GM12891 (cell line): ENCODE data around the gene USP32.

ENCODE experiments used
- DNase-seq: peaks from one replicate; pipeline ENCODE4 v3.0.0; 2011; ENCODE audit warnings: low spot score; ENCODE audit not compliant: insufficient read length
- FAIRE-seq: peaks from 2 replicates; lab custom pipeline; 2011; peaks lifted over from hg19 to GRCh38; lab: Jason Lieb, UNC
- PAX5 ChIP-seq: IDR thresholded peaks from 2 replicates; pipeline ENCODE4 v1.6.1; 2011; ENCODE audit warnings: low read length, moderate library complexity, mild to moderate bottlenecking; ENCODE audit not compliant: insufficient read depth, severe bottlenecking
- POLR2A ChIP-seq: IDR thresholded peaks from 2 replicates; pipeline ENCODE4 v1.6.1; 2011; ENCODE audit warnings: low read depth, low read length, control low read depth
- POLR2AphosphoS5 ChIP-seq: IDR thresholded peaks from 2 replicates; pipeline ENCODE4 v1.6.1; 2011; ENCODE audit warnings: low read depth, low read length, control low read depth
- POU2F2 ChIP-seq: IDR thresholded peaks from 2 replicates; pipeline ENCODE4 v1.6.1; 2011; ENCODE audit warnings: low read depth, mild to moderate bottlenecking, control low read depth, low read length, moderate library complexity
- SPI1 ChIP-seq: IDR thresholded peaks from 2 replicates; pipeline ENCODE4 v1.6.1; 2011; ENCODE audit warnings: low read depth, low read length, control low read depth
- TAF1 ChIP-seq: IDR thresholded peaks from 2 replicates; pipeline ENCODE4 v1.6.1; 2011; ENCODE audit warnings: low read depth, low read length, control low read depth

USP32 gene

GRCh38 chr17:60303406-60304099 lies 88.4 kb downstream of the USP32 start:
- no peak for FAIRE-seq
- DNase-seq = no peak
- TF ChIP-seq POLR2A = no peak
- no peak for TF ChIP-seq POLR2AphosphoS5

GRCh38 chr17:60301649-60302048 lies 90.3 kb downstream of the USP32 start:
- no peak for DNase-seq

DNA sequence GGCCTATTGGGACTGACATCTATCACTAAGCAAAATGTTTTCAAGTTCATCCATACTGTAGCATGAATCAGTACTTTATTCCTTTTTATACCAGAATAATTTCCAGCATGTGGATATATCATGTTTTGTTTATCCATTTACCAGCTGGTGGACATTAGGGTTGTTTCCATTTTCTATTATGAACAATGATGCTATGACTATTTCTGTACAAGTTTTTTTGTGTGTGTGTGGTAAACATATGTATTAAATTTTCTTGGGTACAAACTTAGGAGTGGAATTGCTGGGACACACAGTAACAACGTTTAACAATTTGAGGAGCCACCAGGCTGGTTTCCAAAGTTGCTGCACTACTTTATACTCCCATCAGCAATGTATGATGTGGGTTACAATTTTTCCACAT lies 91.0 kb downstream of the USP32 start:
- TF ChIP-seq POU2F2 = no peak
- TF ChIP-seq PAX5 = no peak
- no peak for TF ChIP-seq POLR2A
- TF ChIP-seq POLR2AphosphoS5 = no peak
- no peak for TF ChIP-seq TAF1
- TF ChIP-seq SPI1 = no peak
- FAIRE-seq = no peak
- DNase-seq = no peak

More at GRCh38 chr17:60301649-60302048, 90.3 kb downstream of the USP32 start:
- FAIRE-seq = no peak
- TF ChIP-seq PAX5 (no peak), POLR2A (no peak), TAF1 (no peak), SPI1 (no peak), POLR2AphosphoS5 (no peak), POU2F2 (no peak)

- TF ChIP-seq SPI1 (no peak), POLR2AphosphoS5 (no peak), POU2F2 (no peak), PAX5 (no peak), TAF1 (no peak), POLR2A (no peak)
- FAIRE-seq (no peak), DNase-seq (no peak)
Observed at GRCh38 chr17:60300011-60300410, 91.9 kb downstream of the USP32 start.

DNA sequence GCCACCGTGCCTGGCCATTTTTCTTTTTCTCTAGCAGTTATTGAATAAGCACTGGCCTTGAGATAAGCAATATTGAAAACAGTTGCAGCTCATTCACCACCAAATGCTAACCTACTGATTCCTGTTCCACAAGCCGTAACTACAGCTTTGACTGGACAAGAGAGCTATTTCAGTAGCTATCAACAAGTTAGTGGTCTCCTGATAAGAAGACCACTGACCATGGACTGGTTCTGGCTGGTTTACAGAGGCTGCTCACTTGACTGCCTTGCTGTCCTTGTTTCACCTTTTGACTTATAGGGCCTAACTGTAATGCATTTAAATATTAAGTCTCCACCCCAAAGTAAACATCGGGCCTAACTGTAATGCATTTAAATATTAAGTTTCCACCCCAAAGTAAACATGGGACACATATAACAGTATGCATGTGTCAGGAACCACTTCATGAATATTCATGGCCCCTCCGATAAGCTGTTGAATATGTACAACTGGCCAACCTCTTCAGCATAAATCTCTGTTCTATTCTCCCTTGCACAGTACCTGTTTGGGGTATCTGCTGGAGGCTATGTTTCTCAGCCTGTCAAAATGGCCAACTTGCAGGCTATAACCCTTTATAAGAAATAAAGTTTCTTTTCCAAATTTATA lies 94.1 kb downstream of the USP32 start:
- DNase-seq (no peak), FAIRE-seq (no peak)
- no peak for TF ChIP-seq PAX5
- no peak for TF ChIP-seq SPI1
- no peak for TF ChIP-seq POLR2A
- TF ChIP-seq TAF1 = no peak
- no peak for TF ChIP-seq POLR2AphosphoS5
- no peak for TF ChIP-seq POU2F2

GRCh38 chr17:60296177-60296576 lies 95.8 kb downstream of the USP32 start:
- FAIRE-seq (no peak), DNase-seq (no peak)
- TF ChIP-seq POLR2AphosphoS5 (no peak), TAF1 (no peak), PAX5 (no peak), POLR2A (no peak), SPI1 (no peak), POU2F2 (no peak)

DNA sequence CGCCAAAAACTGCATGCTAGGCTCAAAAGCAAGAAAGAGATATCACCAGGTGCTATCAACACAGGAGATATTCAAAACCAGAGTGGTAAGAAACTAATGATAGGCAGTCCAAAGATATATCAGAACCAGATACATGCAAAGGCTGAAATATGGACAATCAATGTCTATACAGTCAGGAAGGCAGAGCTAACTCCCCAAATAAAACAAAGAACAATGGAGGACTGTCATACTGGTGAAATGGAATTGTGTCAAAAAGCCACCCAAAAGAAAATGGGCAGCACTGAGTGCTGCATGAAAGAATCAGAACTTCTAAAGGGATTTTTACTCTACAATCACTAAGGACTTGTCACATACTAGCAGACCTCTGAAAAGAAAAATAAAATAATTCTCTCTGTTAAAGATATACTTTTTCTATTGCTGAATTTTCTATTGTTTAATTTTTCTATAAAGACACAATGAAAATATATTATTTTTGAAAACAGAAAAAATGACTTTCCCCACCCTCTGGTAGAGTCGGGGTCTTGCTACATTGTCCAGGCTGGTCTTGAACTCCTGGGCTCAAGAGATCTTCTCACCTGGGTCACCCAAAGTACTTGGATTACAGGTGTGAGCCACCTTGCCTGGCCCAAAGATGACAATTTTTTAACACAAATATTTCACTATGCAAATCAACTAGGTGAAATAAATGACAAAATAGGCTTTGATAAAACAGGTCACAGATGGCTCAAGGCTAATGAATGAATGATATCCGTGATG lies 98.2 kb downstream of the USP32 start:
- FAIRE-seq (no peak), DNase-seq (no peak)
- TF ChIP-seq POLR2AphosphoS5 (no peak), POU2F2 (no peak), POLR2A (no peak), SPI1 (no peak)

- FAIRE-seq = no peak
- TF ChIP-seq POLR2A (no peak), POLR2AphosphoS5 (no peak), SPI1 (no peak), POU2F2 (no peak), PAX5 (no peak), TAF1 (no peak)
- DNase-seq = no peak
Observed at GRCh38 chr17:60292697-60293096, 99.2 kb downstream of the USP32 start.

DNA sequence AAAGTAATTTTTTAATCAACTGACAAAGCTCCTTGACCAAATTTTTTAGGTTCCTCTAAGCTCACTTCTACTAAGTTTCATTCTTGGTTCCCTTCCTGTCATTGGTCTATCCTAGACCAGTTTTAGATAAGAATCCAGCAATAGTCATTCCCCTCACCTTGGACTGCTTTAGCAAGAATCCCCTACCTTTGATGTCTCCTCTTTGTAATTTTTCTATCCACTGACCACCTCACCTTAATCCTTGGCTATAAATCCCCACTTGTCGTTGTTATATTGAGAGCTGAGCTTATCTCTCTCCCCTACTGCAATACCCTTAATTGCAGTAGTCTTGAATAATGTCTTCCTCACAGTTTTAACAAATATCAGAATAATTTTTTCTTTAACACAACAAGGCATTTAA lies 107.2 kb downstream of the USP32 start:
- no peak for TF ChIP-seq PAX5
- TF ChIP-seq POLR2A = no peak
- no peak for TF ChIP-seq TAF1
- TF ChIP-seq SPI1 = no peak
- TF ChIP-seq POU2F2 = no peak
- no peak for TF ChIP-seq POLR2AphosphoS5
- DNase-seq = no peak
- FAIRE-seq = no peak
